ENCODE results near the gene GLDN.

DNA sequence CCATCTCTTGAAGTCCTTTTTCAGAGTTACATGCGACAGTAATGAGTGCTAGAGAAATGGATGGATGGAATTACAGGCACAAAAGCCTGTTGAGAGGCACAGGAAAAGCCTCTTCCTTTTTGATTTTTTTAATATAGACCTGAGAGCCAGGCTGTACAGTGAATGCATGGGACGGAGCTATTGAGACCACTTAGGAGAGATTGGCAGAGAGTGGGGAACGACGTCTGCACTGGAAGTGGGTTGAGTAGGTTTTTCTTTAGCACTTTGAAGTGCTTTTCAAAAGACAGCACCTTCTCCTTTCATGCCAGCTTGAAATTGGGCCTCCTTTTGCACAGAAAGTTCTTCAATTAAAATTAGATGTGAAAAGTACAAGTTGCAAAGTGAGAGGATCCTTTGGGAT lies 37.0 kb downstream of the GLDN start:
- TF ChIP-seq, protein P1, sequence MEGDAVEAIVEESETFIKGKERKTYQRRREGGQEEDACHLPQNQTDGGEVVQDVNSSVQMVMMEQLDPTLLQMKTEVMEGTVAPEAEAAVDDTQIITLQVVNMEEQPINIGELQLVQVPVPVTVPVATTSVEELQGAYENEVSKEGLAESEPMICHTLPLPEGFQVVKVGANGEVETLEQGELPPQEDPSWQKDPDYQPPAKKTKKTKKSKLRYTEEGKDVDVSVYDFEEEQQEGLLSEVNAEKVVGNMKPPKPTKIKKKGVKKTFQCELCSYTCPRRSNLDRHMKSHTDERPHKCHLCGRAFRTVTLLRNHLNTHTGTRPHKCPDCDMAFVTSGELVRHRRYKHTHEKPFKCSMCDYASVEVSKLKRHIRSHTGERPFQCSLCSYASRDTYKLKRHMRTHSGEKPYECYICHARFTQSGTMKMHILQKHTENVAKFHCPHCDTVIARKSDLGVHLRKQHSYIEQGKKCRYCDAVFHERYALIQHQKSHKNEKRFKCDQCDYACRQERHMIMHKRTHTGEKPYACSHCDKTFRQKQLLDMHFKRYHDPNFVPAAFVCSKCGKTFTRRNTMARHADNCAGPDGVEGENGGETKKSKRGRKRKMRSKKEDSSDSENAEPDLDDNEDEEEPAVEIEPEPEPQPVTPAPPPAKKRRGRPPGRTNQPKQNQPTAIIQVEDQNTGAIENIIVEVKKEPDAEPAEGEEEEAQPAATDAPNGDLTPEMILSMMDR (IDR thresholded peaks at IDR 0.05) = no peak
- TF ChIP-seq ZFX (IDR thresholded peaks at IDR 0.05; ENCODE audit: borderline replicate concordance) = no peak

All from 22Rv1 (cell line).